Sciatic nerve (tissue), 1 donor: ENCODE data around the gene NME4. TPM values are rescaled to one million over a fixed set of nuclear protein-coding genes. Genes with fewer than 3 reads are reported as not detected.

Experiments
- total RNA-seq: library from RNA; stranded (reverse); fragmentation: NEBNext Ultra II Directional; extraction: Animal tissue kit (Norgen Biotek cat#: 25700); gene quantifications from one replicate; pipeline ENCODE4 v1.2.1, GENCODE V29; 2021
- donor health status: DM: no; HTN: no; CAD: no.

Gene NME4
- total RNA-seq, 1 donor from 2014 or later, result 68.3 TPM

Other genes starting within 250 kb of the NME4 start
- gene HBZ, start 244.6 kb upstream of the NME4 start, total RNA-seq, result not detected
- gene HBM, start 231.2 kb upstream of the NME4 start, total RNA-seq, result 10.4 TPM
- 11,939 TPM for gene HBA2, start 224.3 kb upstream of the NME4 start, total RNA-seq
- 11,060 TPM for gene HBA1, start 220.5 kb upstream of the NME4 start, total RNA-seq
- 3.2 TPM for gene HBQ1, start 216.7 kb upstream of the NME4 start, total RNA-seq
- 102 TPM for gene LUC7L, start 167.8 kb upstream of the NME4 start, total RNA-seq
- gene FAM234A, start 162.4 kb upstream of the NME4 start, total RNA-seq, result 129 TPM
- 48.9 TPM for gene RGS11, start 121.3 kb upstream of the NME4 start, total RNA-seq
- gene ARHGDIG, start 116.6 kb upstream of the NME4 start, total RNA-seq, result 0.94 TPM
- gene PDIA2, start 114.0 kb upstream of the NME4 start, total RNA-seq, result 0.85 TPM
- 20.1 TPM for gene AXIN1, start 44.5 kb upstream of the NME4 start, total RNA-seq
- gene MRPL28, start 26.7 kb upstream of the NME4 start, total RNA-seq, result 32.5 TPM
- 29.0 TPM for gene PGAP6, start 15.2 kb upstream of the NME4 start, total RNA-seq
- gene DECR2, start 4.7 kb downstream of the NME4 start, total RNA-seq, result 10.4 TPM
- gene RAB11FIP3, start 28.4 kb downstream of the NME4 start, total RNA-seq, result 56.0 TPM
- 35.2 TPM for gene CAPN15, start 130.5 kb downstream of the NME4 start, total RNA-seq
- gene PRR35, start 163.2 kb downstream of the NME4 start, total RNA-seq, result not detected
- gene NHLRC4, start 169.8 kb downstream of the NME4 start, total RNA-seq, result 1.2 TPM
- 46.6 TPM for gene PIGQ, start 172.8 kb downstream of the NME4 start, total RNA-seq
- gene RAB40C, start 192.9 kb downstream of the NME4 start, total RNA-seq, result 22.5 TPM
- gene WFIKKN1, start 233.8 kb downstream of the NME4 start, total RNA-seq, result 1.5 TPM
- 54.1 TPM for gene METTL26, start 239.1 kb downstream of the NME4 start, total RNA-seq
- gene MCRIP2, start 244.6 kb downstream of the NME4 start, total RNA-seq, result 15.5 TPM